ENCODE data around the gene SHF.

- TF ChIP-seq EZH2 (IDR thresholded peaks at IDR 0.05; ENCODE audit: low read length) = no peak
- TF ChIP-seq CTCF (optimal IDR thresholded peaks at IDR 0.05 in 1 of 3, IDR thresholded peaks at IDR 0.05 in 1 of 3, conservative IDR thresholded peaks at IDR 0.05 in 1 of 3; ENCODE audit: extremely low read depth in 1 of 3, insufficient read depth in 2 of 3, low read length in 3 of 3) = no peak
These were observed 53.7 kb downstream of the SHF start for GRCh38 chr15:45134046-45134445.

Data from keratinocyte (primary cell).